Measurements from ENCODE around the gene KLHL26. TPM values are rescaled to one million over a fixed set of nuclear protein-coding genes. Genes with fewer than 3 reads are reported as not detected.
A peak's percentile ranks its signal among the peaks of the same experiment; 100 is the strongest.

Gene KLHL26
- total and polyA plus RNA-seq, 9 of the 15 experiments (the other 6 are each of a cell fraction or from before 2014, with no cell fraction given): 0.13 to 13.3 (median 1.4) TPM

DNA sequence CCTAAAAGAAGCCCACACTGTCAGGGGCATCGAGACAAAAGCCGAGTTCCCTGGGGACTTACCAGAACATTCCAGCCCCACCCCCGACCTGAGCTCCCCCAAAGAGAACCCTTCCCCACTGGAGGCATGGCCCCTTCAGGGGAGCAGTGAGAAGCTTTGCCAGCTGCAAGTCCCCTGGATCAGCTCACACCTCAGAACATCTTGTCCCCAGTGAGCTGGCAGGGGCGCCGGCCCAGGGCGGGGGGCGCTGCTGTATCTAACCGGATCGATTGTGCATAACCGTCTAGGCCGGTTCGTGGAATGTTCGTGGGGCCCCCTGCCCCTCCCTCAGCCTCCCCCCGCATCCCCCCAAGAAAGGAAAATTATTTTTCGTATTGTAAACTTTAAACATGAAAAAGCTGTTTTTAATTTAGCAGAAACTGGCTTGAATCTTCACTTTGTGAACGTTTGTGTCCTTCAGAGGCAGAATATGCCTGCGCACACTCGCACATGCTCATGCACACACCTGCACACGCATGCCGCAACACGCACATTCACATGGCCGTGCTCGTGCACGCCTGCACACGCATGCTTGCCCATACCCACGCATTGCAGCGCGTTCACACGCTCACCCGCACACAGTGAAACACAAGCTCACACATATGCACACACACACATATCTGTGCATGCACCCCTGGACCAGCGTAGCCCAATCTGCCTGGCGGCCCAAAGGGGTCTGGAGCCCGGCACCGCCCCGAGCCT, 34.6 kb downstream of the KLHL26 start:
- POLR2A ChIA-PET: interaction anchor here (0.6 kb wide), 2 partner anchors 50 to 77 kb away, joined by 3 read pairs; no protein-coding TSS in a partner anchor
- Histone ChIP-seq H3K79me2 (ENCODE audit: control insufficient read depth, insufficient read depth, low read length) (no peaks in the 10 kb centered on the region), H3K36me3 (ENCODE audit: control insufficient read depth, insufficient read depth, low read length) (peaks cover 20% of the 10 kb centered on the region; the same call in 1 of the 3 replicates), H3K9ac (ENCODE audit: insufficient read depth in 1 of 2, low read depth in 2 of 2, low read length in 2 of 2) (peak overlapping the region in 1 of 2 experiments; percentile 43; a peak in 2 of 4 replicates), H3K27ac (ENCODE audit: extremely low read depth, low read depth, low read length) (no peak overlapping the region), H3K9me1 (ENCODE audit: control insufficient read depth, insufficient read depth, low read length) (no peaks in the 10 kb centered on the region), H3K27me3 (ENCODE audit: control insufficient read depth in 2 of 2, insufficient read depth in 2 of 2, low read length in 2 of 2) (no peaks in the 10 kb centered on the region), H2AFZ (ENCODE audit: low read depth, low read length) (no peak overlapping the region), H4K20me1 (replicated peaks; ENCODE audit: control insufficient read depth, insufficient read depth, low read length) (no peaks in the 10 kb centered on the region), H3K4me3 (no peak overlapping the region), H3K4me2 (ENCODE audit: insufficient read depth, low read length) (no peak overlapping the region), H3K4me1 (replicated peaks in 1 of 2; ENCODE audit: control insufficient read depth in 2 of 2, insufficient read depth in 2 of 2, low read length in 2 of 2) (peaks cover 0 to 15% of the 10 kb centered on the region in 2 experiments; a peak in 2 of 5 replicates), H3K9me3 (replicated peaks; ENCODE audit: control insufficient read depth, insufficient read depth, low read depth, low read length) (peaks cover 4% of the 10 kb centered on the region)
- 73% methylated on average over 28 of the region's 35 CpGs for WGBS (ENCODE audit: insufficient coverage, low coverage, missing lambda C conversion rate)
- CTCF ChIA-PET (ENCODE audit: low intra/inter-chr PET ratio): no interaction called here
- DNase-seq (ENCODE audit: extremely low read depth in 1 of 4, low spot score in 3 of 4): no peak
- in situ Hi-C loops (cut with MboI) (no loop called here), intact Hi-C loops (cut with micrococcal nuclease) (no loop called here)
- FAIRE-seq: no peak
- no TSS peak for BruUV-seq (replicated peaks)
- no peak for ATAC-seq
- TF ChIP-seq ETS2 (tag; IDR thresholded peaks at IDR 0.05; ENCODE audit: borderline replicate concordance, poor library complexity, severe bottlenecking) (no peak), NFRKB (IDR thresholded peaks at IDR 0.05; ENCODE audit: low read depth) (no peak), ZNF224 (CRISPR knock-in tag; IDR thresholded peaks at IDR 0.05) (no peak), CAMTA2 (CRISPR knock-in tag; conservative IDR thresholded peaks at IDR 0.05) (no peak), L3MBTL2 (IDR thresholded peaks at IDR 0.05) (no peak), THRAP3 (IDR thresholded peaks at IDR 0.05; ENCODE audit: borderline replicate concordance) (no peak), NFXL1 (CRISPR knock-in tag; IDR thresholded peaks at IDR 0.05) (no peak), BACH1 (tag; IDR thresholded peaks at IDR 0.05) (no peak), ZNF133 (CRISPR knock-in tag; IDR thresholded peaks at IDR 0.05) (no peak), HNRNPUL1 (IDR thresholded peaks at IDR 0.05; ENCODE audit: low read length) (no peak)
- TF ChIP-seq, protein P1, sequence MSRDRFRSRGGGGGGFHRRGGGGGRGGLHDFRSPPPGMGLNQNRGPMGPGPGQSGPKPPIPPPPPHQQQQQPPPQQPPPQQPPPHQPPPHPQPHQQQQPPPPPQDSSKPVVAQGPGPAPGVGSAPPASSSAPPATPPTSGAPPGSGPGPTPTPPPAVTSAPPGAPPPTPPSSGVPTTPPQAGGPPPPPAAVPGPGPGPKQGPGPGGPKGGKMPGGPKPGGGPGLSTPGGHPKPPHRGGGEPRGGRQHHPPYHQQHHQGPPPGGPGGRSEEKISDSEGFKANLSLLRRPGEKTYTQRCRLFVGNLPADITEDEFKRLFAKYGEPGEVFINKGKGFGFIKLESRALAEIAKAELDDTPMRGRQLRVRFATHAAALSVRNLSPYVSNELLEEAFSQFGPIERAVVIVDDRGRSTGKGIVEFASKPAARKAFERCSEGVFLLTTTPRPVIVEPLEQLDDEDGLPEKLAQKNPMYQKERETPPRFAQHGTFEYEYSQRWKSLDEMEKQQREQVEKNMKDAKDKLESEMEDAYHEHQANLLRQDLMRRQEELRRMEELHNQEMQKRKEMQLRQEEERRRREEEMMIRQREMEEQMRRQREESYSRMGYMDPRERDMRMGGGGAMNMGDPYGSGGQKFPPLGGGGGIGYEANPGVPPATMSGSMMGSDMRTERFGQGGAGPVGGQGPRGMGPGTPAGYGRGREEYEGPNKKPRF (IDR thresholded peaks at IDR 0.05; ENCODE audit: low read depth, low read length): no peak
- TF ChIP-seq, protein P2, sequence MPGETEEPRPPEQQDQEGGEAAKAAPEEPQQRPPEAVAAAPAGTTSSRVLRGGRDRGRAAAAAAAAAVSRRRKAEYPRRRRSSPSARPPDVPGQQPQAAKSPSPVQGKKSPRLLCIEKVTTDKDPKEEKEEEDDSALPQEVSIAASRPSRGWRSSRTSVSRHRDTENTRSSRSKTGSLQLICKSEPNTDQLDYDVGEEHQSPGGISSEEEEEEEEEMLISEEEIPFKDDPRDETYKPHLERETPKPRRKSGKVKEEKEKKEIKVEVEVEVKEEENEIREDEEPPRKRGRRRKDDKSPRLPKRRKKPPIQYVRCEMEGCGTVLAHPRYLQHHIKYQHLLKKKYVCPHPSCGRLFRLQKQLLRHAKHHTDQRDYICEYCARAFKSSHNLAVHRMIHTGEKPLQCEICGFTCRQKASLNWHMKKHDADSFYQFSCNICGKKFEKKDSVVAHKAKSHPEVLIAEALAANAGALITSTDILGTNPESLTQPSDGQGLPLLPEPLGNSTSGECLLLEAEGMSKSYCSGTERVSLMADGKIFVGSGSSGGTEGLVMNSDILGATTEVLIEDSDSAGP (CRISPR knock-in tag; IDR thresholded peaks at IDR 0.05): no peak
- TF ChIP-seq, protein P3, sequence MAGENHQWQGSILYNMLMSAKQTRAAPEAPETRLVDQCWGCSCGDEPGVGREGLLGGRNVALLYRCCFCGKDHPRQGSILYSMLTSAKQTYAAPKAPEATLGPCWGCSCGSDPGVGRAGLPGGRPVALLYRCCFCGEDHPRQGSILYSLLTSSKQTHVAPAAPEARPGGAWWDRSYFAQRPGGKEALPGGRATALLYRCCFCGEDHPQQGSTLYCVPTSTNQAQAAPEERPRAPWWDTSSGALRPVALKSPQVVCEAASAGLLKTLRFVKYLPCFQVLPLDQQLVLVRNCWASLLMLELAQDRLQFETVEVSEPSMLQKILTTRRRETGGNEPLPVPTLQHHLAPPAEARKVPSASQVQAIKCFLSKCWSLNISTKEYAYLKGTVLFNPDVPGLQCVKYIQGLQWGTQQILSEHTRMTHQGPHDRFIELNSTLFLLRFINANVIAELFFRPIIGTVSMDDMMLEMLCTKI (IDR thresholded peaks at IDR 0.05; ENCODE audit: partially characterized antibody): no peak
- TF ChIP-seq, protein P4, sequence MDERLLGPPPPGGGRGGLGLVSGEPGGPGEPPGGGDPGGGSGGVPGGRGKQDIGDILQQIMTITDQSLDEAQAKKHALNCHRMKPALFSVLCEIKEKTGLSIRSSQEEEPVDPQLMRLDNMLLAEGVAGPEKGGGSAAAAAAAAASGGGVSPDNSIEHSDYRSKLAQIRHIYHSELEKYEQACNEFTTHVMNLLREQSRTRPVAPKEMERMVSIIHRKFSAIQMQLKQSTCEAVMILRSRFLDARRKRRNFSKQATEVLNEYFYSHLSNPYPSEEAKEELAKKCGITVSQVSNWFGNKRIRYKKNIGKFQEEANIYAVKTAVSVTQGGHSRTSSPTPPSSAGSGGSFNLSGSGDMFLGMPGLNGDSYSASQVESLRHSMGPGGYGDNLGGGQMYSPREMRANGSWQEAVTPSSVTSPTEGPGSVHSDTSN (CRISPR knock-in tag; IDR thresholded peaks at IDR 0.05; ENCODE audit: low read depth): no peak
- TF ChIP-seq, protein P4 (tag; conservative IDR thresholded peaks at IDR 0.05; ENCODE audit: low read depth): no peak
